Brain pericyte (primary cell): ENCODE data around the gene DDT.
"Not testable (repeated sequence)": the region's sequence is repeated elsewhere in the genome, so short reads cannot be mapped to it uniquely, and the experiment has no call there.

Experiments used
- DNase-seq: peaks from one replicate; pipeline ENCODE4 v3.0.0-alpha.2; 2012; ENCODE audit warnings: low read depth, low spot score

DDT gene

DNA sequence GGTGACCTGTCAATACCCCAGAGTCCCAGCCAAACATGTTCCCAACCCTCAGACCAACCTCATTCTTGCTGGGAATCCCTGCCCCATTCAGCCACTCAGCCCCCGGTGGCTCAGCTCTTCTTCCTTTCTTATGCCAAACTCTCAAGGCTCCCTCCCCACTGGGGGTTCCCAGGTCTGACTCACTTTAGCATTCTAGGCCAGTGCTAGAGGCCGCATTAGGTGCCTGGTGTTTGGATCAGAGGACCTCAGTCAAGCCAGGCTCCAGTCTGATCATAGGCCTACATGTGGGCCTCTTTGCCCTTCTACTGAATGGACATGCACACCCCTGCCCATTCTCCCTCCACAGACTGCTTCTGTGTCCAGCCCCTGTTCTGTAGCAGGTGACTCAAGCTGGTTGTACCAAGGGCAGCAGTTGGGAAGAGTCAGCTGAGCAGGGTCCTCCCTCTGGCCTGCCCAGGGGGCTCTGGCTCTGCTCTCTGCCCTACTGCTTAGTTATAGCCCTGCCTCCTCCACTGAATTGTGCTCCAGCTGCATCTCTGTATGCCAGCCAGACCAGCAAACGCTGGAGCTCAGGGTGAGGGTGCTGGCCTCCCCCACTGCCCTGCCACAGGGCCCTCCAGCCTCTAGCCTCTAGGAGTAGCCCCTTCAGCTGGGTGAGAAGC is 15.5 kb upstream of the DDT start:
- DNase-seq, result not testable (repeated sequence)

DNA sequence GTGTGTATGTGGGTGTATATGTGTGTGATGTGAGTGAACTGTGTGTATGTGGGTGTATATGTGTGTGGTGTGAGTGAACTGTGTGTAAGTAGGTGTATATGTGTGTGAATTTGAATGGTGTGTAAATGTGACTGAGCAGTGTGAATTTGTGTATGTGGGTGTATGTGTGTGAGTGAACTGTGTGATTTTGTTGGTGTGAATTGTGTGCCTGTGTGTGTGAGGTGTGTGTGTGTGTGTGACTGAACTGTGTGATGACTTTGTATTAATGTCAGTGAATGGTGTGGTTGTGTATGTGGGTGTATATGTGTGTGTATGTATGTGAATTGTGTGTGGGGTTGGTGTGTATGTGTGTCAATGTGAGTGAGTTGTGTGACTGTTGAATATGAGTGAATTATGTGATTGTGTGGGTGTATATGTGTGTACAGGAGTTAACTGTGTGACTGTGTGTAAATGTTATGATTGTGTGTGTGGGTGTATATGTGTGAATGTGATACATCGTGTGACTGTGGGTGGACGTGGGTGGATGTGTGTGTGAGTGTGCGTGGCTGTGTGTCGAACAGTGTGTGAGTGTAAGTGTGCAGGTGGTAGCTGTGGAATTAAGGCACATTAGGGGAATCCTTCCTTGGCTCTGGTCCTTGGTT is 12.4 kb upstream of the DDT start:
- DNase-seq, result not testable (repeated sequence)

DNA sequence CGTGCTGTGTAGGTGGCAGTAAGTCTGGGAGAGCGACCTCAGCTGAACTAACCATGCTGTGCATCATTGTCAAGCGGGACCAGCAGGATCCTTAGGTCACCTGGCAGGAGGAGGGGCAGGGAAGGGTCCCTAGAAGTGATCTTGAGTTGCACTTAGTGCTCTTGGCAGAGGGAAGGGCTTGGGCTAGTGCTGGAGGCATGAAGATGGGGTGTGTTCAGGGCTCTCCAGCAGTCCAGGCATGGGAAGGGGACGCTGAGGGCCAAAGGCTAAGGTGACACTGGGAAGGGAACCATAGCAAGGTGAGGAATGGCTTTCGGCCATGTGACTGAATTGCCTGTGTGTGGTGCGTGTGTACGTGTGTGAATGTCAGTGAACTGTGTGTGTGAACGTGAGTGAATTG is 11.8 kb upstream of the DDT start:
- not testable (repeated sequence) for DNase-seq

DNA sequence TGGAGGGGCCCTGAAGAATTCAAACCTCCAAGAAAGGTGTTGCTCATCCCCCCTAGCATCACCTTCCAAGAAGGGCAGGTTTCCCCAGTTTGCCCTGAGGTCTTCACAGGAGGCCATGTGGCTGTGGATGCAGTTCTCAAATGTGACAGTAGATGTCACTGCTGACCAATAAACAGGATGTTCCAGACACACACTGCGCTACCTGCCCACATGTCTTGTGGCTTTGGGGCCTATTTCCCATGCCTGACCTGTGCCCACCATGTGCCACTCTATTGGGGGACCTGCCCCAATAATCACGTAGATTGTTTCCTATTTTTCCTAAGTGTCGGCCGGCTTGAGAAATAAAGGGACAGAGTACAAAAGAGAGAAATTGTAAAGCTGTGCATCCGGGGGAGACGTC is 10.2 kb upstream of the DDT start:
- no peak for DNase-seq

DNA sequence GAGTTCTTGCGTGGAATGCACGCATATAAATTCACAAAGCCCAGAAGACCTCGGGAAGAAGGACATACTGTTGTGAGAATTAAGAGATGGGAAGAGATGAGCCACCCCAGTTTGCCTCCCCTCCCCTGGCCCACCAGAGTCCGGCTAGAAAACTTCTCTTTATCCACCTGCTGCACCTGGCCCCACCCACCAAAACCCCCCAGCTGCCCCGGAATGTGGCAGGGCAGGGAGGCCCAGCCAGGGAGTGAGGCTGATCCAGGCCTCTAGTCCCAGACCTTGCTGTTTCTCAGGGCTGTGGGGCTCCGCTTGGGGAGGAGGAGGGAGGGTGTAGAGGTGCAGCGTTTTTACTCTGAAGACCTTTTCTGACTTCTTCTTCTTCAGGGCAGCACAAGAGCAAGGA is 6.3 kb upstream of the DDT start:
- not testable (repeated sequence) for DNase-seq

DNA sequence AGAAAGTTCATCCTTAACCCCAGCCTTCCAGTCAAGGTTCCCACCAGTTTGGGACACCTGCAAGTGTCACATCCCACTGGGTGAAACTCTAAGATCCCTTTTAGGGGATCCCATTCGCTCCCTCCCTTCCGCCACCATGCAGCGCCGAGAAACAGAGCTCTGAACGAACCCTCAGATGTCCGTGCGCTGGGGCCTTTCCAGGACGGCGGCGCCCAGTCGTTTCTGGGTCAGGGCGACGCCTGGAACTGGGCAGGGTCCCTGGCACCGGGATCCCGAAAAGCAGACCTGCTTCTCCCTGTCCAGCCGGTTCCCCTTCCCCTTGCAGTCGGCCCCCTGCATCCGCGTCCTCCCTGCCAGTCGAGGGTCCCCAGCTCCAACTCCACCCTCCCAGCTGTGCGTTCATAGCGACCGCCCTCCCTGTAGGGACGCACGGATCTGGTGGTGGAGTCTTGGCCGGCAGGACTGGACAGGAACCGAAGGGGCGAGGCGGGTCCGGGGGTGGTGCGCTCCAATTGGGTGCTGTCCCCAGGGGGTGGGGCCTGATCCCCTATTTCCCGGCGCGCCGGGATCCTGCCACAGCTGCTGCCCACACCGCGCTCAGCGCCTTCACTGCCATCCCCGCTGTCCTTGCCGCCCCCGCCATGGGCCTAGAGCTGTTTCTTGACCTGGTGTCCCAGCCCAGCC is 5.5 kb upstream of the DDT start, which contains the start of gene GSTT2:
Gene GSTT2, plus strand, starts transcription at position 578 of the 684 bp plus-strand sequence.
- not testable (repeated sequence) for DNase-seq

DNA sequence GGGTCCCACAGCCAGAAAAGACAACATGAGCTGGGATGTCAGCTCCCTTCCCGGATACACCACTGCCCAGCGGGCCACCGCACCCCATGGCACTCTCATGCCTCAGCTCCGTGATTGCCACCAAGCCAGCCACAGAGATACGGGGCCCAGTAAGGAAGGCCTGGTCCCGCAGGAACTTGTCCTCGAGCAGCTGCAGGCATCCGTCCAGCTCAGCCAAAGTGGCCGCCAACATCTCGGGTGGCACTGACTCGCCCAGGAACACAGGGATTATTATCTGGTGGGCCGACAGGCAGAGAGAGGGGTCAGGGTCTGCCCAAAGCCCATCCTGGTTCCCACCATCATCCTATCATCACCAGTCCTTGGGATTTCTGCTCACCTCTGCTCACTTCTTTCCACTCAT is 3.1 kb upstream of the DDT start:
- not testable (repeated sequence) for DNase-seq

DNA sequence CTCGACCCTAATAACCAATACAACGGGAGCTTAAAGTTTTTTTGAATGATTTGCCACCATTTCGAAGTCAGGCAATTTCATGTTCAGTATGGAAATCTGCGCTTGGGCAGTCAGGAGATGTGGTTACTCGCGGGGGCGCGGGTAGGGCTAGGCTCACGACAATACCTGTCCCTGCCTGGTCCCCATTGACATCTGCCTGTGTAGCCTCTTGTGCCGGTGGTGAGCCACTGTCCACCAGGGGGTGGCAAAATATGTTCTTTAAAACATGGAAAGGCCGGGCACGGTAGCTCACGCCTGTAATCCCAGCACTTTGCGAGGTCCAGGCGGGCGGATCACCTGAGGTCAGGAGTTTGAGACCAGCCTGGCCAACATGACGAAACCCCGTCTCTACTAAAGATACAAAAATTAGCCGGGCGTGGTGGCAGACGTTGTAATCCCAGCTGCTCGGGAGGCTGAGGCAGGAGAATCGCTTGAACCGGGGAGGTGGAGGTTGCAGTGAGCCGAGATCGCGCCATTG is 653 bp upstream of the DDT start:
- DNase-seq, result not testable (repeated sequence)

DNA sequence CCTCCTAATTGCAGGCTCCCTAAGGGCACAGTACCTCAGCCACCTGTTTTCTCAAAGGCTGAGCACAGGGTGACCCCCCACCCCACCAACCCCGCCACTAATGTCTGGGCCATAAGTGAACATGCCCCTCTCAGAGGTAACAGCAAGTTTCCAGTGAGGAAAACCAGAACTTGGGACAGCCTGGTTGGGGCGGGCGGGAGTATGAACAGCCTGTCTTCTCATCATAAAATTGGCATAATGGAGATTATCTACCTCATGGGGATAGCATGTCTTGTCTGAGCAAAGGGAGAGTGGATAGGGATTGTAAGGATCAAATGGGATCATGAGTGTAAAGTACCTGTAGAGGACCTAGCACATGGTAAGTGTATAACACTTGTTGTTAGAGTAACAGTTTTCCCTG is 2.3 kb downstream of the DDT start:
- not testable (repeated sequence) for DNase-seq

DNA sequence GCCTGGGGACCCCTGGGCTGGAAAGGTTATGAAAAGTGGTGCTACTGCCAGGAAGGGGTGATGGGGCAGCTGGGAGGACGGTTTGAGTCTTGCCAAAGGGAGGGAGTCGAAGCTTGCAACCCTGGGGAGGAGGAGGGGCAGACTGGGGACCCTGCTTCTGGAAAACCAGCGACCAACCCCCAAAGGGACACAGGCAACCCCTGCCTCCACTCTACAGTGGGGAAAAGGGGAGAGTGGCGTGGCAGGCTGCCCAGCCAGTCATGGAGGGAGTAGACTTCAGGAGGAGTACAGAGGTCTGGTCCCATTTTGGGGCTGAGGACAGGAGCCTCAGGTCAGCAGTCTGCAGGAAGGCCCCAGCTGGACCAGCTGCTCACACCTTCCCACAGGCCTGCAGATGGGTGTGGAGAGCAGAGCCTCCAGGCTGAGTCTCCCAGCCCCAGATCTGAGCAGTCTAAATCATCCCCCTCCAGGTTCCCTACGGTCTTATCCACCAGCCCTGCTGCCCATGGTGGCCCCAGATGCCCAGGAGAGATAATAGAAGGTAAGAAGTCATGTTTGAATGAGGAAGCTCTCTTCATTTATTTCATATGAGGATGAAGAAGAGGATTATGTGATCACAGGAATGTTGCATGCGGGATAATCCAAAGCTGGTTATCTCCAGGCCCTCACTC is 3.3 kb downstream of the DDT start:
- DNase-seq, result no peak

DNA sequence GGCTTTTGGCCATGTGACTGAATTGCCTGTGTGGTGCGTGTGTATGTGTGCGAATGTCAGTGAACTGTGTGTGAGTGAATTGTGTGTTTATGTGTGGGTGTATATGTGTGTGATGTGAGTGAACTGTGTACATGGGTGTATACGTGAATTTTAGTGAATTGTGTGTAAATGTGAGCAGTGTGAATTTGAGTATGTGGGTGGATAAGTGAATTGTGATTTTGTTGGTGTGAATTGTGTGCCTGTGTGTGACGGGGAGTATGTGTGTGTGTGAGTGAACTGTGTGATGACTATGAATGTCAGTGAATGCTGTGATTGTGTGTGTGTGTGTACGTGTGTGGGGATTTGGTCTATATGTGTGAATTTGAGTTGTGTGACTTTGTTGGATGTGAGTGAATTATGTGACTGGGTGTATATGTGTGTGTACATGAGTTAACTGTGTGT is 4.0 kb downstream of the DDT start:
- DNase-seq, result no peak

DNA sequence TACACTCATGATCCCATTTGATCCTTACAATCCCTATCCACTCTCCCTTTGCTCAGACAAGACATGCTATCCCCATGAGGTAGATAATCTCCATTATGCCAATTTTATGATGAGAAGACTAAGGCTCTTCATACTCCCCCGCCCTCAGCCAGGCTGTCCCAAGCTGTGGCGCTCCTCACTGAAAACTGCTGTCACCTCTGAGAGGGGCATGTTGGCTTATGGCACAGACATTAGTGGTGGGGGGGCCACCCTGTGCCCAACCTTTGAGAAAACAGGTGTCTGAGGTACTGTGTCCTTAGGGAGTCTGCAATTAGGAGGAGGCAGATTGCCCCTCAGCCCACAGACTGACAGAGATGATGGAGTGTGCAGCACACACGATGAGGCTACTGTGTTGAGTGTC is 5.2 kb downstream of the DDT start:
- DNase-seq, result no peak

DNA sequence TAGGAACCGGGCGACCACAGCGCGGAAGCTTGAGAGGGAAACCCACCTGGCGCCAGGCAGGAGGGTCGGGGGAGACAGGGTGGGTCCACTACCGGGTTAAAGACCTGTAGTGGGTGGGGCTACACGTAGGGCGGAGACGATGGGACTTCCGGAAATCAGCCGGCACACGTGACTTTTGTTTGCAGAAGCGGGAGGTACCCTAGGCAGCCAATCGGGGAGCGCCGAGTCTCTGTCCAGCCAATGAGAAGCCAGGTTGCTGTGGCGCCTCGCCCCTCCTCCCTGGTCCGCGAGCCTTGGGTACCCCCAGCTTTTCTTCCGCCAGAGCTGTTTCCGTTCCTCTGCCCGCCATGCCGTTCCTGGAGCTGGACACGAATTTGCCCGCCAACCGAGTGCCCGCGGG is 7.7 kb downstream of the DDT start, which contains the start of gene DDTL:
Gene DDTL, plus strand, starts transcription at position 321 of the 400 bp plus-strand sequence. Its CDS starts 27 bp downstream, at position 348.
- DNase-seq, result not testable (repeated sequence)

DNA sequence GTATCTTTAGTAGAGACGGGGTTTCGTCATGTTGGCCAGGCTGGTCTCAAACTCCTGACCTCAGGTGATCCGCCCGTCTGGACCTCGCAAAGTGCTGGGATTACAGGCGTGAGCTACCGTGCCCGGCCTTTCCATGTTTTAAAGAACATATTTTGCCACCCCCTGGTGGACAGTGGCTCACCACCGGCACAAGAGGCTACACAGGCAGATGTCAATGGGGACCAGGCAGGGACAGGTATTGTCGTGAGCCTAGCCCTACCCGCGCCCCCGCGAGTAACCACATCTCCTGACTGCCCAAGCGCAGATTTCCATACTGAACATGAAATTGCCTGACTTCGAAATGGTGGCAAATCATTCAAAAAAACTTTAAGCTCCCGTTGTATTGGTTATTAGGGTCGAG is 8.1 kb downstream of the DDT start:
- not testable (repeated sequence) for DNase-seq

DNA sequence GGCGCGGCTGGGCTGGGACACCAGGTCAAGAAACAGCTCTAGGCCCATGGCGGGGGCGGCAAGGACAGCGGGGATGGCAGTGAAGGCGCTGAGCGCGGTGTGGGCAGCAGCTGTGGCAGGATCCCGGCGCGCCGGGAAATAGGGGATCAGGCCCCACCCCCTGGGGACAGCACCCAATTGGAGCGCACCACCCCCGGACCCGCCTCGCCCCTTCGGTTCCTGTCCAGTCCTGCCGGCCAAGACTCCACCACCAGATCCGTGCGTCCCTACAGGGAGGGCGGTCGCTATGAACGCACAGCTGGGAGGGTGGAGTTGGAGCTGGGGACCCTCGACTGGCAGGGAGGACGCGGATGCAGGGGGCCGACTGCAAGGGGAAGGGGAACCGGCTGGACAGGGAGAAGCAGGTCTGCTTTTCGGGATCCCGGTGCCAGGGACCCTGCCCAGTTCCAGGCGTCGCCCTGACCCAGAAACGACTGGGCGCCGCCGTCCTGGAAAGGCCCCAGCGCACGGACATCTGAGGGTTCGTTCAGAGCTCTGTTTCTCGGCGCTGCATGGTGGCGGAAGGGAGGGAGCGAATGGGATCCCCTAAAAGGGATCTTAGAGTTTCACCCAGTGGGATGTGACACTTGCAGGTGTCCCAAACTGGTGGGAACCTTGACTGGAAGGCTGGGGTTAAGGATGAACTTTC is 13.0 kb downstream of the DDT start, which contains the start of gene GSTT2B:
Gene GSTT2B, minus strand, starts transcription at position 112 of the 688 bp plus-strand sequence. Its CDS starts 64 bp downstream, at position 48.
- not testable (repeated sequence) for DNase-seq

DNA sequence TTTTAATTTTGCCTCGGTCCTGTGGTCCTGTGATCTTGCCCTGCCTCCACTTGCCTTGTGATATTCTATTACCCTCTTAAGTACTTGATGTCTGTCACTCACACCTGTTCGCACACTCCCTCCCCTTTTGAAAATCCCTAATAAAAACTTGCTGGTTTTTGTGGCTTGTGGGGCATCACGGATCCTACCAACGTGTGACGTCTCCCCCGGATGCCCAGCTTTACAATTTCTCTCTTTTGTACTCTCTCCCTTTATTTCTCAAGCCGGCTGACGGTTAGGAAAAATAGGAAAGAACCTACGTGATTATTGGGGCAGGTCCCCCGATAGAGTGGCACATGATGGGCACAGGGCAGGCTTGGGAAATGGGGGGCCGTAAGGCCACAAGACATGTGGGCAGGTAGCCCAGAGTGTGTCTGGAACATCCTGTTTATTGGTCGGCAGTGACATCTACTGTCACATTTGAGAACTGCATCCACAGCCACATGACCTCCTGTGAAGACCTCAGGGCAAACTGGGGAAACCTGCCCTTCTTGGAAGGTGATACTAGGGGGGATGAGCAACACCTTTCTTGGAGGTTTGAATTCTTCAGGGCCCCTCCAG is 17.8 kb downstream of the DDT start:
- not testable (repeated sequence) for DNase-seq

DNA sequence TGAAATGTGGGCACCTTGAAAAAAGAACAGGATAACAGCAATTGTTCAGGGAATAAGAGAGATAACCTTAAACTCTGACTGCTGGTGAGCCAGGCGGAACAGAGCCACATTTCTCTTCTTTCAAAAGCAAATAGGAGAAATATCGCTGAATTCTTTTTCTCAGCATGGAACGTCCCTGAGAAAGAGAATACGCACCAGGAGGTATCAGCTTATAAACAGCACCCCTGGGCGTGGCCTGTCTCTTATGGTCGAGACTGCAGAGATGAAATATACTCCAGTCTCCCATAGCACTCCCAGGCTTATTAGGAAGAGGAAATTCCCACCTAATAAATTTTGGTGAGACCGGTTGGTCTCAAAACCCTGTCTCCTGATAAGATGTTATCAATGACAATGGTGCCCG is 18.4 kb downstream of the DDT start:
- not testable (repeated sequence) for DNase-seq

DNA sequence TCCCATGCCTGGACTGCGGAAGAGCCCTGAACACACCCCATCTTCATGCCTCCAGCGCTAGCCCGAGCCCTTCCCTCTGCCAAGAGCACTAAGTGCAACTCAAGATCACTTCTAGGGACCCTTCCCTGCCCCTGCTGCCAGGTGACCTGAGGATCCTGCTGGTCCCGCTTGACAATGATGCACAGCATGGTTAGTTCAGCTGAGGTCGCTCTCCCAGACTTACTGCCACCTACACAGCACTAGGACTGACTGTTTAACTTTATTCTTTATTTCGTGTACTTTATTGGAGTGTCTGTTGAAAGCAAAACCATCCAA is 19.3 kb downstream of the DDT start:
- DNase-seq, result not testable (repeated sequence)

DNA sequence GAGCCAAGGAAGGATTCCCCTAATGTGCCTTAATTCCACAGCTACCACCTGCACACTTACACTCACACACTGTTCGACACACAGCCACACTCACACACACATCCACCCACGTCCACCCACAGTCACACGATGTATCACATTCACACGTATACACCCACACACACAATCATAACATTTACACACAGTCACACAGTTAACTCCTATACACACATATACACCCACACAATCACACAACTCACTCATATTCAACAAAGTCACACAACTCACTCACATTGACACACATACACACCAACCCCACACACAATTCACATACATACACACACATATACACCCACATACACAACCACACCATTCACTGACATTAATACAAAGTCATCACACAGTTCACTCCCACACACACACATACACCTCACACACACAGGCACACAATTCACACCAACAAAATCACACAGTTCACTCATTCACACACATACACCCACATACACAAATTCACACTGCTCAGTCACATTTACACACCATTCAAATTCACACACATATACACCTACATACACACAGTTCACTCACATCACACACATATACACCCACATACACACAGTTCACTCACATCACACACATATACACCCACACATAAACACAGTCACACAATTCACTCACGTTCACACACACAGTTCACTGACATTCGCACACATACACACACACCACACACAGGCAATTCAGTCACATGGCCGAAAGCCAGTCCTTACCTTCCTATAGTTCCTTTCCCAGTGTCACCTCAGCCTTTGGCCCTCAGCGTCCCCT is 19.8 kb downstream of the DDT start:
- DNase-seq, result not testable (repeated sequence)

DNA sequence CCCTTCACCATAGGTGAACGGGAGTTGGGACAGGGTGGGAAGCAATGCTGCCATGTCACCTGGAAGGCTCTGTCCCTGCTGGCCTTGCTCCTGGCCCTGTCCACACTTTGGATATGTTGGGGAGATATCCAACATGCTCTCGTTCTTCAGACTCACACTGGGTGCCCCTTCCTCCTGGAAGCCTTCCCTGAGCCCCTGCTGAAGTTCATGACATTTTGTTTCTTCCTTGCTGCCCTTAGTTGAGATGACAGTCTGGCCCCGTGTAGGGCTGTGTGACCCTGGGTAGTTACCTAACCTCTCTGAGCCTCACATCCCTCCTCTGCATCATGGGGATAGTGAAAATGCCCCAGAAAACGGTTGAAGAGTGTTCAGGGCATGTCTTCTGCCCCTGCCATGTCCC is 20.8 kb downstream of the DDT start:
- DNase-seq, result not testable (repeated sequence)
